ENCODE data around the gene ATP13A3.
"Not testable (repeated sequence)": the region's sequence is repeated elsewhere in the genome, so short reads cannot be mapped to it uniquely, and the experiment has no call there.

DNA sequence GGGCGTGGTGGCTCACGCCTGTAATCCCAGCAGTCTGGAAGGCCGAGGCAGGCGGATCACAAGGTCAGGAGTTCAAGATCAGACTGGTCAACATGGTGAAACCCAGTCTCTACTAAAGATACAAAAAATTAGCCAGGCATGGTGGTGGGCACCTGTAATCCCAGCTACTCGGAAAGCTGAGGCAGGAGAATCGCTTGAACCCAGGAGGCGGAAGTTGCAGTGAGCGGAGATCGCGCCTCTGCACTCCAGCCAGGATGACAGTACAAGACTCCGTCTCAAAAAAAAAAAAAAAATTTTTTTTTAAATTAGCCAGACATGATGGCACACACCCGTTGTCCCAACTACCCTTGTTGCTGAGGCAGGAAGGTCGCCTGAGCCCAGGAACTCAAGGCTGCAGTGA is 4.0 kb downstream of the ATP13A3 start:
- not testable (repeated sequence) for TF ChIP-seq ZNF565 (CRISPR knock-in tag; conservative IDR thresholded peaks at IDR 0.05; ENCODE audit: low read depth); GLIS3 (CRISPR knock-in tag; IDR thresholded peaks at IDR 0.05); ZNF70 (CRISPR knock-in tag; IDR thresholded peaks at IDR 0.05); SNAI2 (CRISPR knock-in tag; IDR thresholded peaks at IDR 0.05); ESRRG (CRISPR knock-in tag; IDR thresholded peaks at IDR 0.05); ARNTL (CRISPR knock-in tag; IDR thresholded peaks at IDR 0.05; ENCODE audit: borderline replicate concordance, low read depth); TOX (CRISPR knock-in tag; IDR thresholded peaks at IDR 0.05; ENCODE audit: borderline replicate concordance); ISL1 (CRISPR knock-in tag; IDR thresholded peaks at IDR 0.05)
- TF ChIP-seq, protein P1, sequence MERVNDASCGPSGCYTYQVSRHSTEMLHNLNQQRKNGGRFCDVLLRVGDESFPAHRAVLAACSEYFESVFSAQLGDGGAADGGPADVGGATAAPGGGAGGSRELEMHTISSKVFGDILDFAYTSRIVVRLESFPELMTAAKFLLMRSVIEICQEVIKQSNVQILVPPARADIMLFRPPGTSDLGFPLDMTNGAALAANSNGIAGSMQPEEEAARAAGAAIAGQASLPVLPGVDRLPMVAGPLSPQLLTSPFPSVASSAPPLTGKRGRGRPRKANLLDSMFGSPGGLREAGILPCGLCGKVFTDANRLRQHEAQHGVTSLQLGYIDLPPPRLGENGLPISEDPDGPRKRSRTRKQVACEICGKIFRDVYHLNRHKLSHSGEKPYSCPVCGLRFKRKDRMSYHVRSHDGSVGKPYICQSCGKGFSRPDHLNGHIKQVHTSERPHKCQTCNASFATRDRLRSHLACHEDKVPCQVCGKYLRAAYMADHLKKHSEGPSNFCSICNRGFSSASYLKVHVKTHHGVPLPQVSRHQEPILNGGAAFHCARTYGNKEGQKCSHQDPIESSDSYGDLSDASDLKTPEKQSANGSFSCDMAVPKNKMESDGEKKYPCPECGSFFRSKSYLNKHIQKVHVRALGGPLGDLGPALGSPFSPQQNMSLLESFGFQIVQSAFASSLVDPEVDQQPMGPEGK (CRISPR knock-in tag; IDR thresholded peaks at IDR 0.05; ENCODE audit: borderline replicate concordance), result not testable (repeated sequence)
- TF ChIP-seq, protein P2, sequence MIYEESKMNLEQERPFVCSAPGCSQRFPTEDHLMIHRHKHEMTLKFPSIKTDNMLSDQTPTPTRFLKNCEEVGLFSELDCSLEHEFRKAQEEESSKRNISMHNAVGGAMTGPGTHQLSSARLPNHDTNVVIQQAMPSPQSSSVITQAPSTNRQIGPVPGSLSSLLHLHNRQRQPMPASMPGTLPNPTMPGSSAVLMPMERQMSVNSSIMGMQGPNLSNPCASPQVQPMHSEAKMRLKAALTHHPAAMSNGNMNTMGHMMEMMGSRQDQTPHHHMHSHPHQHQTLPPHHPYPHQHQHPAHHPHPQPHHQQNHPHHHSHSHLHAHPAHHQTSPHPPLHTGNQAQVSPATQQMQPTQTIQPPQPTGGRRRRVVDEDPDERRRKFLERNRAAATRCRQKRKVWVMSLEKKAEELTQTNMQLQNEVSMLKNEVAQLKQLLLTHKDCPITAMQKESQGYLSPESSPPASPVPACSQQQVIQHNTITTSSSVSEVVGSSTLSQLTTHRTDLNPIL (CRISPR knock-in tag; IDR thresholded peaks at IDR 0.05; ENCODE audit: low read depth), result not testable (repeated sequence)
